ENCODE results near the gene CD82.

GRCh38 chr11:44590769-44591168 is 25.3 kb downstream of the CD82 start:
- no peak for TF ChIP-seq CTCF (IDR thresholded peaks at IDR 0.05; ENCODE audit: poor library complexity, severe bottlenecking)
- TF ChIP-seq MXI1 (conservative IDR thresholded peaks at IDR 0.05; ENCODE audit: poor library complexity, severe bottlenecking): no peak
- TF ChIP-seq EZH2 (IDR thresholded peaks at IDR 0.05; ENCODE audit: borderline replicate concordance, insufficient read depth, low read length, poor library complexity, severe bottlenecking): no peak
- no peak for TF ChIP-seq RAD21 (conservative IDR thresholded peaks at IDR 0.05)
- TF ChIP-seq, protein P1, sequence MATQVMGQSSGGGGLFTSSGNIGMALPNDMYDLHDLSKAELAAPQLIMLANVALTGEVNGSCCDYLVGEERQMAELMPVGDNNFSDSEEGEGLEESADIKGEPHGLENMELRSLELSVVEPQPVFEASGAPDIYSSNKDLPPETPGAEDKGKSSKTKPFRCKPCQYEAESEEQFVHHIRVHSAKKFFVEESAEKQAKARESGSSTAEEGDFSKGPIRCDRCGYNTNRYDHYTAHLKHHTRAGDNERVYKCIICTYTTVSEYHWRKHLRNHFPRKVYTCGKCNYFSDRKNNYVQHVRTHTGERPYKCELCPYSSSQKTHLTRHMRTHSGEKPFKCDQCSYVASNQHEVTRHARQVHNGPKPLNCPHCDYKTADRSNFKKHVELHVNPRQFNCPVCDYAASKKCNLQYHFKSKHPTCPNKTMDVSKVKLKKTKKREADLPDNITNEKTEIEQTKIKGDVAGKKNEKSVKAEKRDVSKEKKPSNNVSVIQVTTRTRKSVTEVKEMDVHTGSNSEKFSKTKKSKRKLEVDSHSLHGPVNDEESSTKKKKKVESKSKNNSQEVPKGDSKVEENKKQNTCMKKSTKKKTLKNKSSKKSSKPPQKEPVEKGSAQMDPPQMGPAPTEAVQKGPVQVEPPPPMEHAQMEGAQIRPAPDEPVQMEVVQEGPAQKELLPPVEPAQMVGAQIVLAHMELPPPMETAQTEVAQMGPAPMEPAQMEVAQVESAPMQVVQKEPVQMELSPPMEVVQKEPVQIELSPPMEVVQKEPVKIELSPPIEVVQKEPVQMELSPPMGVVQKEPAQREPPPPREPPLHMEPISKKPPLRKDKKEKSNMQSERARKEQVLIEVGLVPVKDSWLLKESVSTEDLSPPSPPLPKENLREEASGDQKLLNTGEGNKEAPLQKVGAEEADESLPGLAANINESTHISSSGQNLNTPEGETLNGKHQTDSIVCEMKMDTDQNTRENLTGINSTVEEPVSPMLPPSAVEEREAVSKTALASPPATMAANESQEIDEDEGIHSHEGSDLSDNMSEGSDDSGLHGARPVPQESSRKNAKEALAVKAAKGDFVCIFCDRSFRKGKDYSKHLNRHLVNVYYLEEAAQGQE (IDR thresholded peaks at IDR 0.05; ENCODE audit: borderline replicate concordance): no peak
- TF ChIP-seq SMC3 (conservative IDR thresholded peaks at IDR 0.05; ENCODE audit: poor library complexity): no peak

All from neural cell (in vitro differentiated cells).